ENCODE data around the gene SLC5A5.

GRCh38 chr19:17942582-17943273, 71.0 kb downstream of the SLC5A5 start:
- TF ChIP-seq POLR2AphosphoS5 (IDR thresholded peaks at IDR 0.05) (no peak), CTCF (IDR thresholded peaks at IDR 0.05) (no peak)

Measured in suprapubic skin (tissue), 3 donors.